Thoracic aorta (tissue), 2 donors: ENCODE measurements around the gene ARID1B. TPM values are rescaled to one million over a fixed set of nuclear protein-coding genes. Genes with fewer than 3 reads are reported as not detected.

Experiments used
- ATAC-seq: fragments of 150-250 bp; one replicate; pipeline ENCODE4 v1.8.0; 2017; ENCODE audit warnings: low read depth; ENCODE audit not compliant: insufficient number of reproducible peaks, low FRiP score
- DNase-seq: peaks from one replicate; pipeline ENCODE4 v3.0.0-alpha.2; 2020; ENCODE audit warnings: low spot score
- H3K27ac ChIP-seq, 2 donors: fragments of 200-600 bp; sonication (generic); 1 replicate in 1 of 2; 2 replicates in 1 of 2; pipeline ENCODE4 v1.5.1; 2016; ENCODE audit warnings: mild to moderate bottlenecking in 2 of 2, moderate library complexity in 2 of 2
- H3K27me3 ChIP-seq: fragments of 200-600 bp; sonication (generic); replicated peaks from 2 replicates; pipeline ENCODE4 v1.6.0; 2016; ENCODE audit warnings: mild to moderate bottlenecking; ENCODE audit not compliant: insufficient read depth
- H3K36me3 ChIP-seq: fragments of 200-600 bp; sonication (generic); one replicate; pipeline ENCODE4 v1.5.1; 2016
- H3K4me1 ChIP-seq, 2 donors: fragments of 200-600 bp; sonication (generic); 1 replicate in 1 of 2; 2 replicates in 1 of 2; pipeline versions ENCODE4 v1.5.1 to v1.6.0; 2016; ENCODE audit warnings: low read depth in 2 of 2, mild to moderate bottlenecking in 1 of 2; ENCODE audit not compliant: control insufficient read depth in 1 of 2
- H3K4me3 ChIP-seq: fragments of 200-600 bp; sonication (generic); 2 replicates; pipeline ENCODE4 v1.5.1; 2016; ENCODE audit warnings: mild to moderate bottlenecking
- H3K9me3 ChIP-seq: fragments of 200-600 bp; sonication (generic); 2 replicates; pipeline ENCODE4 v1.5.1; 2016
- total RNA-seq, 2 donors: library from RNA; depleted of rRNA; stranded (reverse); fragments of >200 nt; gene quantifications; one replicate each; pipeline versions ENCODE4 v1.1.0 to v1.2.3, GENCODE V29; 2016
- TF ChIP-seq, protein P1 (sequence below): fragments of 200-600 bp; sonication (generic); IDR thresholded peaks from one replicate; pipeline ENCODE4 v1.5.1; 2019; ENCODE audit warnings: antibody characterized with exemption

ARID1B gene
- total RNA-seq, 2 donors from 2014 or later: 120 to 158 TPM

GRCh38 chr6:157020881-157021343 is 243.7 kb downstream of the ARID1B start:
- Histone ChIP-seq H3K27me3 (no peaks in the 10 kb centered on the region), H3K4me1 (peaks cover 15 to 32% of the 10 kb centered on the region in 2 donors), H3K9me3 (no peaks in the 10 kb centered on the region), H3K36me3 (no peaks in the 10 kb centered on the region), H3K27ac (peak overlapping the region; percentile 98 to 100), H3K4me3 (peak overlapping the region; percentile 94)
- ATAC-seq (no peak), DNase-seq (peak; percentile 10)
- TF ChIP-seq, protein P1, sequence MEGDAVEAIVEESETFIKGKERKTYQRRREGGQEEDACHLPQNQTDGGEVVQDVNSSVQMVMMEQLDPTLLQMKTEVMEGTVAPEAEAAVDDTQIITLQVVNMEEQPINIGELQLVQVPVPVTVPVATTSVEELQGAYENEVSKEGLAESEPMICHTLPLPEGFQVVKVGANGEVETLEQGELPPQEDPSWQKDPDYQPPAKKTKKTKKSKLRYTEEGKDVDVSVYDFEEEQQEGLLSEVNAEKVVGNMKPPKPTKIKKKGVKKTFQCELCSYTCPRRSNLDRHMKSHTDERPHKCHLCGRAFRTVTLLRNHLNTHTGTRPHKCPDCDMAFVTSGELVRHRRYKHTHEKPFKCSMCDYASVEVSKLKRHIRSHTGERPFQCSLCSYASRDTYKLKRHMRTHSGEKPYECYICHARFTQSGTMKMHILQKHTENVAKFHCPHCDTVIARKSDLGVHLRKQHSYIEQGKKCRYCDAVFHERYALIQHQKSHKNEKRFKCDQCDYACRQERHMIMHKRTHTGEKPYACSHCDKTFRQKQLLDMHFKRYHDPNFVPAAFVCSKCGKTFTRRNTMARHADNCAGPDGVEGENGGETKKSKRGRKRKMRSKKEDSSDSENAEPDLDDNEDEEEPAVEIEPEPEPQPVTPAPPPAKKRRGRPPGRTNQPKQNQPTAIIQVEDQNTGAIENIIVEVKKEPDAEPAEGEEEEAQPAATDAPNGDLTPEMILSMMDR: no peak

DNA sequence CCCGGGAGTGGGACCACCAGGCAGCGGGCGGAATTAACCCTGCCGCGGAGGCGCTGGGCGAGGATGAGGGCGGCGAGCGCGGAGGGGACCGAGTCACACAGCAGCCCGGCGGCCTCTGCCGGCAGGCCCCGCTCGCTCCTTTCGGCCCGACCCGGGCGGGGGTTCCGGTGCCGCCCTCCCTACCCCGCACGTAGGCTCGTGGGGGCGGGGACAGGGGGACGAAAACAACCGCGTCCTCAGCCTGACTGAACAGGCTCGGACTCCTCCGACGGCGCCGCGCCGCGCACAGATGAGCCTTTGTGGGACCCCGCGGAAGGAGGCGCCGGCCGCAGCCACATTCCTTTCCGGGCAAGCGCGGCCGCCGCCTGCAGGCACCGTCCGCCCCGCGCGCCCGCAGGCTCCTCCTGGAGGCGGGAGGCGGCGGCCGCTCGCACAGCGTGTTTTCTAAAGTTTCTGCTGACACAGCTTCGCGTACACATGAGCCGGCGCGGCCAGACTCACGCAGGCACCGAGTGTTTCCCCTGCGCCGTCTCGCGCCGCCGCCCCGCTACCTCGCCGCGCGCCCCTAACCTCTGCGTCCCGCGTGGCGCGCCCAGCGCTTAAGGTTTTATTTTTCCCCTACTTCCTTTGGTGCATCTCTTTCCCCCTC is 244.3 kb downstream of the ARID1B start:
- DNase-seq: peak; percentile 73
- Histone ChIP-seq H3K27me3 (no peaks in the 10 kb centered on the region), H3K4me3 (peak overlapping the region; percentile 94), H3K27ac (peak overlapping the region; percentile 98 to 100), H3K4me1 (peaks cover 15 to 32% of the 10 kb centered on the region in 2 donors), H3K36me3 (no peaks in the 10 kb centered on the region), H3K9me3 (no peaks in the 10 kb centered on the region)
- peak; percentile 74 for ATAC-seq
- TF ChIP-seq, protein P1: peak; percentile 41

- Histone ChIP-seq H3K36me3 (no peaks in the 10 kb centered on the region), H3K27me3 (no peaks in the 10 kb centered on the region), H3K4me3 (peak overlapping the region; percentile 94), H3K9me3 (no peaks in the 10 kb centered on the region), H3K4me1 (peaks cover 15 to 32% of the 10 kb centered on the region in 2 donors), H3K27ac (peak overlapping the region; percentile 98 to 100)
- TF ChIP-seq, protein P1: no peak
- DNase-seq (peak; percentile 49), ATAC-seq (peak; percentile 83)
These were observed 245.0 kb downstream of the ARID1B start for GRCh38 chr6:157021993-157022740.

- H3K9me3 ChIP-seq: no peaks in the 10 kb centered on the region
- ATAC-seq: no peak
- no peak for DNase-seq
- H3K27me3 ChIP-seq: no peaks in the 10 kb centered on the region
- H3K36me3 ChIP-seq: no peaks in the 10 kb centered on the region
- H3K27ac ChIP-seq: peak overlapping the region in 1 of 2 donors; percentile 57
- TF ChIP-seq, protein P1: no peak
- H3K4me1 ChIP-seq: peaks cover 15 to 32% of the 10 kb centered on the region in 2 donors
- no peak overlapping the region for H3K4me3 ChIP-seq
These were observed 246.8 kb downstream of the ARID1B start for GRCh38 chr6:157023958-157024357.

DNA sequence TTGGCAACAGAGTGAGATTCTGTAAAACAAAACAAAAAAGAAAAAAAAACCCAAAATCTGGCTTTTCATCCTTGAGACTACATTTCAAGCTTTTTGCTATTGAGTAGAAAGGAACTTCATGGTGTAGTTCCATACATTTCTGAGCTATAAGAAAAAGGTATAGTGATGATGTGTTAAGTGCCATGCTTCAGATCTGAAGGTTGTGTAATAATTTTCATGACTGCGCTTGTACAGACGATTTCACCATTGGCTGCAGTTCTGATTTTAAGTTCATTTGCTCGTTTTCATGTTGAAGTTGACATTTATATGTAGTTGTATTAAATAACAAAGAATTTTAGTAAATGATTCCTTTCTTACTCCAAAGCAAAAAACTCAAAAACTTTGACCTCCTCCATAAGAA is 247.6 kb downstream of the ARID1B start:
- ATAC-seq: no peak
- no peaks in the 10 kb centered on the region for H3K36me3 ChIP-seq
- TF ChIP-seq, protein P1: no peak
- H3K27ac ChIP-seq: peak overlapping the region in 1 of 2 donors; percentile 57
- H3K4me3 ChIP-seq: no peak overlapping the region
- DNase-seq: no peak
- no peaks in the 10 kb centered on the region for H3K27me3 ChIP-seq
- H3K9me3 ChIP-seq: no peaks in the 10 kb centered on the region
- H3K4me1 ChIP-seq: peaks cover 13 to 28% of the 10 kb centered on the region in 2 donors
